Head of caudate nucleus (tissue), 42 donors: Measurements from ENCODE around the gene RIMKLA.
A peak's percentile ranks its signal among the peaks of the same experiment; 100 is the strongest.

Source experiments
- DNase-seq, 42 donors: peaks; one replicate each; pipeline versions ENCODE4 v3.0.0 to v3.0.0-alpha.2; 2020 to 2021; ENCODE audit warnings: mixed read lengths in 7 of 42
- intact Hi-C: fragments of 100-400 bp; cut with DNase I; formaldehyde crosslinking; loops from one replicate; pipeline ENCODE4 v1.15.0; 2022

RIMKLA gene

GRCh38 chr1:42461196-42461595 is 80.6 kb downstream of the RIMKLA start:
- no peak for DNase-seq
- intact Hi-C loops = no loop called here

GRCh38 chr1:42462828-42463763 is 82.5 kb downstream of the RIMKLA start, which contains the start of gene CCDC30:
Gene CCDC30 (plus strand): TSS chr1:42463286. CDS start chr1:42480552, 17,266 bp downstream.
- intact Hi-C loops = no loop called here
- peak; percentile 86 to 99 (median 95) for DNase-seq

GRCh38 chr1:42463921-42464320 is 83.3 kb downstream of the RIMKLA start:
- no peak for DNase-seq

GRCh38 chr1:42466030-42466429 is 85.4 kb downstream of the RIMKLA start:
- intact Hi-C loops = no loop called here
- no peak for DNase-seq

More at GRCh38 chr1:42463921-42464320, 83.3 kb downstream of the RIMKLA start:
- intact Hi-C loops = no loop called here

GRCh38 chr1:42469727-42470126 is 89.1 kb downstream of the RIMKLA start:
- DNase-seq = no peak
- intact Hi-C loops = no loop called here
